Naive thymus-derived CD4-positive, alpha-beta T cell (primary cell): ENCODE results near the gene MRTFA. TPM values are rescaled to one million over a fixed set of nuclear protein-coding genes. Genes with fewer than 3 reads are reported as not detected.
A peak's percentile ranks its signal among the peaks of the same experiment; 100 is the strongest.

Experiments
- ATAC-seq: fragments of 150-1000 bp; cut with Tn5 transposase; 2 replicates; pipeline ENCODE4 v1.10.0; 2021; ENCODE audit warnings: mild to moderate bottlenecking, moderate library complexity
- CTCF ChIA-PET: fragments of 350-600 bp; sonication (Branson Sonifier 250); formaldehyde crosslinking; loops from one replicate; lab custom pipeline; 2021; ENCODE audit warnings: antibody characterized with exemption; lab: Charles Lee
- POLR2A ChIA-PET: fragments of 350-600 bp; sonication (Branson Sonifier 250); formaldehyde crosslinking; loops from one replicate; lab custom pipeline; 2021; ENCODE audit warnings: antibody characterized with exemption, inconsistent platforms; lab: Charles Lee
- DNase-seq, 9 donors: peaks; one replicate each; pipeline versions ENCODE4 v3.0.0 to v3.0.0-alpha.2; 2020 to 2022; ENCODE audit warnings: mixed read lengths in 1 of 9
- H3K27ac ChIP-seq: one replicate; pipeline ENCODE4 v1.7.0; 2013; ENCODE audit warnings: mild to moderate bottlenecking, low read depth, low read length, moderate library complexity
- H3K27me3 ChIP-seq, 2 donors: one replicate each; pipeline ENCODE4 v1.7.0; 2013; ENCODE audit warnings: low read length in 2 of 2, mild to moderate bottlenecking in 2 of 2, moderate library complexity in 2 of 2; ENCODE audit not compliant: control insufficient read depth in 2 of 2, insufficient read depth in 2 of 2
- H3K36me3 ChIP-seq, 3 experiments: 1 replicate in 2 of 3; 2 replicates in 1 of 3; pipeline ENCODE4 v1.7.0; 2013; ENCODE audit warnings: low read length in 3 of 3, mild to moderate bottlenecking in 3 of 3, moderate library complexity in 1 of 3; ENCODE audit not compliant: insufficient read depth in 3 of 3, control insufficient read depth in 2 of 3
- H3K4me1 ChIP-seq, 2 donors: one replicate each; pipeline ENCODE4 v1.7.0; 2013; ENCODE audit warnings: low read length in 2 of 2, mild to moderate bottlenecking in 2 of 2, moderate library complexity in 1 of 2; ENCODE audit not compliant: control insufficient read depth in 2 of 2, insufficient read depth in 2 of 2
- H3K4me3 ChIP-seq: 2 replicates; pipeline ENCODE4 v1.7.0; 2013; ENCODE audit warnings: mild to moderate bottlenecking, low read length
- H3K9me3 ChIP-seq, 3 experiments: 1 replicate in 2 of 3; 2 replicates in 1 of 3; pipeline ENCODE4 v1.7.0; 2013; ENCODE audit warnings: low read length in 3 of 3; ENCODE audit not compliant: control insufficient read depth in 2 of 3
- H3K27ac Mint-ChIP-seq, 9 donors: one replicate each; pipeline ENCODE4 v1.8.0; 2020 to 2022; ENCODE audit warnings: mixed read lengths in 9 of 9, mild to moderate bottlenecking in 8 of 9, moderate library complexity in 5 of 9, inconsistent platforms in 2 of 9
- H3K27me3 Mint-ChIP-seq, 5 donors: one replicate each; pipeline ENCODE4 v1.8.0; 2021 to 2022; ENCODE audit warnings: mixed read lengths in 5 of 5, mild to moderate bottlenecking in 1 of 5
- H3K36me3 Mint-ChIP-seq, 5 donors: one replicate each; pipeline ENCODE4 v1.8.0; 2020 to 2022; ENCODE audit warnings: mixed read lengths in 5 of 5, mild to moderate bottlenecking in 3 of 5, inconsistent platforms in 1 of 5
- H3K4me1 Mint-ChIP-seq, 7 donors: one replicate each; pipeline ENCODE4 v1.8.0; 2020 to 2022; ENCODE audit warnings: mixed read lengths in 7 of 7, mild to moderate bottlenecking in 3 of 7, inconsistent platforms in 1 of 7
- H3K4me3 Mint-ChIP-seq, 10 donors: one replicate each; pipeline ENCODE4 v1.8.0; 2020 to 2022; ENCODE audit warnings: mild to moderate bottlenecking in 10 of 10, mixed read lengths in 10 of 10, moderate library complexity in 6 of 10, inconsistent platforms in 2 of 10
- H3K9me3 Mint-ChIP-seq, 11 donors: one replicate each; pipeline ENCODE4 v1.8.0; 2020 to 2022; ENCODE audit warnings: mixed read lengths in 11 of 11, mild to moderate bottlenecking in 4 of 11, inconsistent platforms in 1 of 11, moderate library complexity in 1 of 11
- intact Hi-C, 2 donors: fragments of 100-400 bp; cut with micrococcal nuclease; formaldehyde crosslinking; loops; one replicate each; pipeline ENCODE4 v1.15.1; 2023
- polyA plus RNA-seq, 2 donors: library from polyadenylated mRNA; unstranded; fragments of 300-500 nt; fragmentation: Illumina TruSeq; gene quantifications; one replicate each; pipeline ENCODE4 v1.2.3, GENCODE V29; 2021
- total RNA-seq, 6 experiments: library from RNA in 5 of 6; stranded (reverse) in 5 of 6; gene quantifications; 1 replicate in 5 of 6; 2 replicates in 1 of 6; pipeline ENCODE4 v1.2.3 and lab custom pipeline; 2021 to 2026

The MRTFA gene
- total and polyA plus RNA-seq, 7 experiments from 2014 or later = 17.6 to 114 (median 81.5) TPM

DNA sequence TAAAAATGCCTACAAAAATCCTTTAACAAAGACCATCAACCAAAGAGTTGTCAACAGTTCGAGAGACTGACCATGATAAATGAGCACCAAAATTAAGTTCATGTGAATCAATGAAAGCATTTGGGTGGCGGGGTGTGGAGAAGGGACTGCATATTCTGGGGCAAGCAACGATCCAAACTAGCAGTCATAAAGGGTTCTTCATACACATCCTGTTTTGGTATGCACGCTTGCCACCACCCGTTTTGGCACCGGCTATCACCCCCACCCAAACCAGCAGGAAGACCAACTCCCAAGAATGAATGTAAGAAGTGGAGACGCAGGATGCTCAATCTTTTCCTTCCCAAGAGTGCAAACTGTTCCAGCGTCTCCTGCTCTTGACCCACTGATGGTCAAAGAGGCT is 185.3 kb downstream of the MRTFA start:
- peaks cover 19 to 58% of the 10 kb centered on the region in 2 donors for H3K4me1 ChIP-seq
- H3K4me3 ChIP-seq = peak overlapping the region; percentile 40
- H3K36me3 ChIP-seq = peaks cover 0 to 3% (median 0%) of the 10 kb centered on the region in 3 experiments
- H3K4me1 Mint-ChIP-seq = peaks cover 54 to 95% (median 84%) of the 10 kb centered on the region in 7 donors
- CTCF ChIA-PET = interaction anchor here (1.4 to 1.9 kb wide), 2 partner anchors 14 to 15 kb away, joined by 4 to 6 read pairs; no protein-coding TSS in a partner anchor
- H3K27ac Mint-ChIP-seq = peak overlapping the region; percentile 70 to 96 (median 90)
- intact Hi-C loops = loop anchor here in 1 of 2 donors (1.0 to 2.0 kb wide), 2 partner anchors 12 to 14 kb away; no protein-coding TSS in a partner anchor
- no peaks in the 10 kb centered on the region for H3K27me3 ChIP-seq
- H3K36me3 Mint-ChIP-seq = peaks cover 7 to 40% (median 13%) of the 10 kb centered on the region in 5 donors
- no peaks in the 10 kb centered on the region for H3K27me3 Mint-ChIP-seq
- ATAC-seq = peak; percentile 64
- H3K9me3 Mint-ChIP-seq = peaks cover 0 to 2% (median 0%) of the 10 kb centered on the region in 11 donors
- DNase-seq = peak in 7 of 9 donors; percentile 17 to 38 (median 32)
- peak overlapping the region; percentile 16 for H3K27ac ChIP-seq
- POLR2A ChIA-PET = interaction anchor here (1.1 to 5.6 kb wide), 5 partner anchors 9 to 119 kb away, joined by 3 to 42 read pairs (median 5); no protein-coding TSS in a partner anchor
- H3K9me3 ChIP-seq = no peaks in the 10 kb centered on the region
- H3K4me3 Mint-ChIP-seq = peak overlapping the region; percentile 66 to 88 (median 82)

DNA sequence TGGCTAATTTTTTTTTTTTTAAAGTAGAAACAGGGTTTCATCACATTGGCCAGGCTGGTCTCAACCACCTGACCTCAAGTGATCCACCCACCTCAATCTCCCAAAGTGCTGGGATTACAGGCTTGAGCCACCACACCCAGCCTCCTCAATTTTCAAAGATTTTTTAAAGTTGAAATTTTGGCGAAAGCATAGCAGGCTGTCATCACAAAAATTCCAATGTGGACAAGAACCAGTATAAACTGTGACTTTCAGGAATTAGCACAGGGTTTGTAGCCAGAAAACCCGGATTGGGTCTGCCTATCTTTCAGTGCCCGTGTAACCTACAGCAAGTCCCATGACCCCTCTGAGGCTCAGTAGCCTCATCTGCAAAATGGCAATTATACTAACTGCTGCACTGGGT is 185.9 kb downstream of the MRTFA start:
- H3K27me3 Mint-ChIP-seq = no peaks in the 10 kb centered on the region
- H3K4me1 ChIP-seq = peaks cover 19 to 62% of the 10 kb centered on the region in 2 donors
- H3K27ac Mint-ChIP-seq = peak overlapping the region; percentile 70 to 96 (median 90)
- POLR2A ChIA-PET = interaction anchor here (1.3 to 5.6 kb wide), 4 partner anchors 9 to 17 kb away, joined by 3 to 42 read pairs (median 10); no protein-coding TSS in a partner anchor
- CTCF ChIA-PET = interaction anchor here (1.4 kb wide), 1 partner anchor 14 kb away, joined by 6 read pairs; no protein-coding TSS in a partner anchor
- peaks cover 0 to 2% (median 0%) of the 10 kb centered on the region in 11 donors for H3K9me3 Mint-ChIP-seq
- H3K9me3 ChIP-seq = no peaks in the 10 kb centered on the region
- H3K4me3 ChIP-seq = peak overlapping the region; percentile 40
- peaks cover 58 to 96% (median 86%) of the 10 kb centered on the region in 7 donors for H3K4me1 Mint-ChIP-seq
- DNase-seq = no peak
- H3K36me3 Mint-ChIP-seq = peaks cover 7 to 46% (median 18%) of the 10 kb centered on the region in 5 donors
- ATAC-seq = no peak
- peak overlapping the region in 9 of 10 donors; percentile 66 to 88 (median 82) for H3K4me3 Mint-ChIP-seq
- H3K27ac ChIP-seq = peak overlapping the region; percentile 16
- intact Hi-C loops = loop anchor here in 1 of 2 donors (1.0 to 2.0 kb wide), 2 partner anchors 13 to 14 kb away; no protein-coding TSS in a partner anchor
- peaks cover 0 to 3% (median 0%) of the 10 kb centered on the region in 3 experiments for H3K36me3 ChIP-seq
- H3K27me3 ChIP-seq = no peaks in the 10 kb centered on the region

- Mint-ChIP-seq H3K9me3 (no peaks in the 10 kb centered on the region), H3K36me3 (peaks cover 7 to 52% (median 22%) of the 10 kb centered on the region in 5 donors), H3K4me1 (peaks cover 58 to 96% (median 85%) of the 10 kb centered on the region in 7 donors), H3K27me3 (no peaks in the 10 kb centered on the region), H3K4me3 (peak overlapping the region in 8 of 10 donors; percentile 18 to 82 (median 72)), H3K27ac (peak overlapping the region in 8 of 9 donors; percentile 51 to 96 (median 88))
- ChIA-PET CTCF (interaction anchor here (0.6 to 2.4 kb wide), 3 partner anchors 13 to 36 kb away, joined by 3 to 7 read pairs (median 6); no protein-coding TSS in a partner anchor), POLR2A (interaction anchor here (1.9 to 5.6 kb wide), 3 partner anchors 8 to 14 kb away, joined by 5 to 42 read pairs (median 16); no protein-coding TSS in a partner anchor)
- Histone ChIP-seq H3K4me1 (peaks cover 19 to 62% of the 10 kb centered on the region in 2 donors), H3K9me3 (no peaks in the 10 kb centered on the region), H3K4me3 (no peak overlapping the region), H3K27ac (no peak overlapping the region), H3K27me3 (no peaks in the 10 kb centered on the region), H3K36me3 (peaks cover 0 to 4% (median 0%) of the 10 kb centered on the region in 3 experiments)
- DNase-seq (no peak), ATAC-seq (no peak)
- intact Hi-C loops = loop anchor here in 1 of 2 donors (2.0 kb wide), 1 partner anchor 13 kb away; no protein-coding TSS in a partner anchor
These were observed 186.9 kb downstream of the MRTFA start for GRCh38 chr22:40449676-40450035.

DNA sequence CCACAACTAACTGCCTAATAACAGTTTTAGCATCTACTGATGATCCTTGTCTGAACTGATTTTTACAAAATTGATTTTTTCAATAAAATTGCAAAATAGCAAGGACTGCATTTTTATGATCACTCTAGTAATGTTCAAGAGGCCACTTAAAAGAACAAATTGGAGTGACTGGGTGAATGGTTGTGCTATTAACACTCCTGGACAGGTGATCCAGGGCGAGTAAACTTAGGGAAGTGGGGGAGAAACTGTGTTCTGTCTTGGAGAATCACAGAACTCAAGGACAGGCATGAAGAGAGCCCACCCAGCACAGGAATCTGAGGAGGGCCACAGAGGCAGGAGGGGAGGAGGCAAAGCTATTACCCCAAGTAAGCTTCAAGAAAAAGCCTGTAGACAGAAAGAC is 190.3 kb downstream of the MRTFA start:
- peak overlapping the region in 3 of 10 donors; percentile 0 to 66 (median 30) for H3K4me3 Mint-ChIP-seq
- peaks cover 50 to 96% (median 82%) of the 10 kb centered on the region in 7 donors for H3K4me1 Mint-ChIP-seq

DNA sequence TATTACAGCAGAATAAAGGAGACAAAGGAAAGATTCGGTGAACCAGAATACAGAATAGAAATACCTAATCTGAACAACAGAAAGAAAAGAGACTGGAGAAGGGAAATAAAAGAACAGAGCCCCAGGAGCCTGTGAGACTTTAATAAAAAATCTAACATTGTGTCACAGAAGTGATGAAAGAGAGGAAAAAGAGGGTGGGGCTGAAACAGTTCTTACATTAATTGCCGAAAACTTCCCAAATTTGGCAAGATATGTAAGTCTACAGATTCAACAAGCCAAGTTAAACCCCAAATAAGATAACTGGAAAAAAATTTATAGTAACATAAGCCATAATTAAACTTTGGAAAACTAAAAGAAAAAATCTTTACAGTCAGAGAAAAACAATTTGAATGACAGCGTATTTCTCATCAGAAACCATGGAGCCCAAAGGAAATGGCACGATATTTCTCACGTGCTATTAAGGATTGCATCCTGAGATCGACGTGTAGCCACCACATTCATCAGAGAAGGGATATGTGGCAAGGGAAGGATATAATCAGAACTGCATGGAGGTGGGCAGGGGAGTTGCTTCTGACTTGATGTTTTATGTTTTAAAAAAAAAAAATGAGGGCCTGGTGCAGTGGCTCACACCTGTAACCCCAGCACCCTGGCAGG is 192.2 kb downstream of the MRTFA start:
- H3K4me3 ChIP-seq = no peak overlapping the region
- peaks cover 0 to 17% (median 0%) of the 10 kb centered on the region in 3 experiments for H3K36me3 ChIP-seq
- ChIA-PET CTCF (interaction anchor here (0.9 to 1.2 kb wide), 2 partner anchors 35 to 42 kb away, joined by 3 to 5 read pairs; no protein-coding TSS in a partner anchor), POLR2A (interaction anchor here (0.8 to 4.2 kb wide), 4 partner anchors 13 to 57 kb away, joined by 3 to 19 read pairs (median 3); no protein-coding TSS in a partner anchor)
- Mint-ChIP-seq H3K27ac (peak overlapping the region in 8 of 9 donors; percentile 38 to 88 (median 68)), H3K36me3 (peaks cover 0 to 47% (median 30%) of the 10 kb centered on the region in 5 donors), H3K4me3 (peak overlapping the region in 4 of 10 donors; percentile 9 to 69 (median 26)), H3K9me3 (peaks cover 0 to 2% (median 0%) of the 10 kb centered on the region in 11 donors), H3K27me3 (no peaks in the 10 kb centered on the region), H3K4me1 (peaks cover 52 to 97% (median 83%) of the 10 kb centered on the region in 7 donors)
- H3K27ac ChIP-seq = peak overlapping the region; percentile 35
- H3K4me1 ChIP-seq = peaks cover 0 to 29% of the 10 kb centered on the region in 2 donors
- intact Hi-C loops = loop anchor here in 1 of 2 donors (2.0 kb wide), 1 partner anchor 18 kb away; no protein-coding TSS in a partner anchor
- peak; percentile 26 for ATAC-seq
- H3K9me3 ChIP-seq = no peaks in the 10 kb centered on the region
- H3K27me3 ChIP-seq = no peaks in the 10 kb centered on the region
- DNase-seq = no peak

More for the DNA sequence above, 190.3 kb downstream of the MRTFA start:
- Mint-ChIP-seq H3K27ac (peak overlapping the region in 8 of 9 donors; percentile 61 to 90 (median 73)), H3K9me3 (peaks cover 0 to 2% (median 0%) of the 10 kb centered on the region in 11 donors), H3K27me3 (no peaks in the 10 kb centered on the region), H3K36me3 (peaks cover 0 to 47% (median 29%) of the 10 kb centered on the region in 5 donors)
- H3K27me3 ChIP-seq = no peaks in the 10 kb centered on the region
- ATAC-seq (no peak), DNase-seq (no peak)
- POLR2A ChIA-PET = interaction anchor here (2.9 kb wide), 1 partner anchor 17 kb away, joined by 11 read pairs; no protein-coding TSS in a partner anchor
- no peak overlapping the region for H3K4me3 ChIP-seq
- peak overlapping the region; percentile 10 for H3K27ac ChIP-seq
- no peaks in the 10 kb centered on the region for H3K9me3 ChIP-seq
- intact Hi-C loops = no loop called here
- H3K4me1 ChIP-seq = peaks cover 6 to 46% of the 10 kb centered on the region in 2 donors
- H3K36me3 ChIP-seq = peaks cover 0 to 9% (median 0%) of the 10 kb centered on the region in 3 experiments
- CTCF ChIA-PET = interaction anchor here (1.1 to 1.6 kb wide), 3 partner anchors 9 to 78 kb away, joined by 3 to 5 read pairs (median 3); no protein-coding TSS in a partner anchor
